SK-N-SH treated with all-trans-retinoic acid at 6 μM for 48 hours (cell line): ENCODE measurements around the gene VGLL1.

Source experiments
- ATAC-seq: fragments of 200-7000 bp; cut with Tn5 transposase; 3 replicates; pipeline ENCODE4 v1.9.1; 2020; ENCODE audit warnings: mild to moderate bottlenecking, moderate library complexity
- ARNTL ChIP-seq: fragments of 450-650 bp; formaldehyde crosslinking; IDR thresholded peaks from 2 replicates; pipeline ENCODE4 v1.5.0; 2020; ENCODE audit warnings: low read depth, mild to moderate bottlenecking, moderate library complexity, borderline replicate concordance
- BACH2 ChIP-seq: fragments of 250-450 bp; sonication (Bioruptor Pico); IDR thresholded peaks from 2 replicates; pipeline ENCODE4 v1.9.0; 2021; ENCODE audit warnings: mild to moderate bottlenecking, borderline replicate concordance
- CSDC2 ChIP-seq: fragments of 250-450 bp; sonication (Bioruptor Pico); IDR thresholded peaks from 2 replicates; pipeline ENCODE4 v1.5.0; 2020; ENCODE audit warnings: mild to moderate bottlenecking, moderate library complexity
- ESRRG ChIP-seq: fragments of 250-450 bp; sonication (Bioruptor Pico); IDR thresholded peaks from 2 replicates; pipeline ENCODE4 v1.6.1; 2021; ENCODE audit warnings: mild to moderate bottlenecking
- GLIS3 ChIP-seq: fragments of 250-450 bp; sonication (Bioruptor Pico); IDR thresholded peaks from 2 replicates; pipeline ENCODE4 v1.5.0; 2020; ENCODE audit warnings: mild to moderate bottlenecking, moderate library complexity
- ISL1 ChIP-seq: fragments of 250-450 bp; sonication (Bioruptor Pico); IDR thresholded peaks from 2 replicates; pipeline ENCODE4 v2.1.2; 2022; ENCODE audit warnings: mild to moderate bottlenecking, moderate library complexity
- OSR1 ChIP-seq: fragments of 250-450 bp; sonication (Bioruptor Pico); IDR thresholded peaks from 2 replicates; pipeline ENCODE4 v1.8.0; 2022; ENCODE audit warnings: moderate library complexity, mild to moderate bottlenecking, inconsistent platforms
- PPARA ChIP-seq: fragments of 250-450 bp; sonication (Bioruptor Pico); IDR thresholded peaks from 2 replicates; pipeline ENCODE4 v1.5.0; 2020; ENCODE audit warnings: mild to moderate bottlenecking, borderline replicate concordance
- RARB ChIP-seq: fragments of 250-450 bp; sonication (Bioruptor Pico); IDR thresholded peaks from 2 replicates; pipeline ENCODE4 v1.8.0; 2021; ENCODE audit warnings: mild to moderate bottlenecking, moderate library complexity
- SNAI2 ChIP-seq: fragments of 250-450 bp; sonication (Bioruptor Pico); IDR thresholded peaks from 2 replicates; pipeline ENCODE4 v1.5.0; 2020; ENCODE audit warnings: mild to moderate bottlenecking, moderate library complexity
- TCF4 ChIP-seq: fragments of 250-450 bp; sonication (Bioruptor Pico); IDR thresholded peaks from 2 replicates; pipeline ENCODE4 v1.8.0; 2021; ENCODE audit warnings: mild to moderate bottlenecking, moderate library complexity, borderline replicate concordance
- TOX ChIP-seq: fragments of 250-450 bp; sonication (Bioruptor Pico); IDR thresholded peaks from 2 replicates; pipeline ENCODE4 v1.8.0; 2021; ENCODE audit warnings: mild to moderate bottlenecking, moderate library complexity, borderline replicate concordance
- ZC3H10 ChIP-seq: fragments of 250-450 bp; sonication (Bioruptor Pico); IDR thresholded peaks from 2 replicates; pipeline ENCODE4 v1.5.1; 2021; ENCODE audit warnings: mild to moderate bottlenecking, moderate library complexity
- ZFP3 ChIP-seq: fragments of 250-450 bp; sonication (Bioruptor Pico); IDR thresholded peaks from 2 replicates; pipeline ENCODE4 v1.5.0; 2020; ENCODE audit warnings: mild to moderate bottlenecking, moderate library complexity
- ZFP30 ChIP-seq: fragments of 450-650 bp; formaldehyde crosslinking; IDR thresholded peaks from 2 replicates; pipeline ENCODE4 v1.5.0; 2022; ENCODE audit warnings: mild to moderate bottlenecking, moderate library complexity
- ZNF565 ChIP-seq: fragments of 450-650 bp; formaldehyde crosslinking; conservative IDR thresholded peaks from 2 replicates; pipeline ENCODE4 v1.5.0; 2020; ENCODE audit warnings: low read depth, mild to moderate bottlenecking, moderate library complexity
- ZNF70 ChIP-seq: fragments of 450-650 bp; formaldehyde crosslinking; IDR thresholded peaks from 2 replicates; pipeline ENCODE4 v1.5.0; 2020; ENCODE audit warnings: mild to moderate bottlenecking, moderate library complexity
- ZNF8 ChIP-seq: fragments of 450-650 bp; formaldehyde crosslinking; IDR thresholded peaks from 2 replicates; pipeline ENCODE4 v1.5.0; 2020; ENCODE audit warnings: mild to moderate bottlenecking, moderate library complexity
- TF ChIP-seq, protein P1 (sequence below): fragments of 250-450 bp; sonication (Bioruptor Pico); IDR thresholded peaks from 2 replicates; pipeline ENCODE4 v1.8.0; 2021; ENCODE audit warnings: low read depth, mild to moderate bottlenecking, moderate library complexity, borderline replicate concordance
- TF ChIP-seq, protein P2 (sequence below): fragments of 250-450 bp; sonication (Bioruptor Pico); IDR thresholded peaks from 2 replicates; pipeline ENCODE4 v1.5.1; 2021; ENCODE audit warnings: mild to moderate bottlenecking, moderate library complexity
- TF ChIP-seq, protein P3 (sequence below): fragments of 250-450 bp; sonication (Bioruptor Pico); IDR thresholded peaks from 2 replicates; pipeline ENCODE4 v1.8.0; 2020; ENCODE audit warnings: mild to moderate bottlenecking, moderate library complexity, borderline replicate concordance
- TF ChIP-seq, protein P4 (sequence below): fragments of 250-450 bp; sonication (Bioruptor Pico); IDR thresholded peaks from 2 replicates; pipeline ENCODE4 v1.5.1; 2020; ENCODE audit warnings: low read depth, mild to moderate bottlenecking, moderate library complexity
- TF ChIP-seq, protein P5 (sequence below): fragments of 250-450 bp; sonication (Bioruptor Pico); IDR thresholded peaks from 2 replicates; pipeline ENCODE4 v1.5.0; 2020; ENCODE audit warnings: mild to moderate bottlenecking, moderate library complexity

The VGLL1 gene

DNA sequence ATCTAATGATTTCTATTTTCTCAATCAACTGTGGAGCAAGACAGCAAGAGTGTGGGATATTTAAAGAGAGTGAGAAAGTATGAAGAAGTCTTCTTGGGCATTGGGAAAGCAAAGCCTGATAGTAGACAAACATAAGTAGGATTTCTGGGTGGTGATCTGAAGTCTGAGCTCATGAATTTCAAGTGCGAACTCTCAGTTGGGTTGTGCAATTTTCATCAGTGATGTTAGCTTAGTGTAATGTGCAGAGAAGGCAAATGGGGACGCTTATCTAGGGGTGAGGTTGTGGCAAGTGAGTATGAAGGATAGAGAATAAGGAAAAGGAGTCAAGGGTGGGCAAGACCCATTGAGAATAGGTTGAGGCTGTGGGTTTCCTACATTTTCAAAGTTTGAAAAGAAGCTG, 23.7 kb downstream of the VGLL1 start:
- no peak for ATAC-seq
- no peak for TF ChIP-seq ARNTL
- TF ChIP-seq ISL1 (CRISPR knock-in tag) = no peak
- TF ChIP-seq, protein P1, sequence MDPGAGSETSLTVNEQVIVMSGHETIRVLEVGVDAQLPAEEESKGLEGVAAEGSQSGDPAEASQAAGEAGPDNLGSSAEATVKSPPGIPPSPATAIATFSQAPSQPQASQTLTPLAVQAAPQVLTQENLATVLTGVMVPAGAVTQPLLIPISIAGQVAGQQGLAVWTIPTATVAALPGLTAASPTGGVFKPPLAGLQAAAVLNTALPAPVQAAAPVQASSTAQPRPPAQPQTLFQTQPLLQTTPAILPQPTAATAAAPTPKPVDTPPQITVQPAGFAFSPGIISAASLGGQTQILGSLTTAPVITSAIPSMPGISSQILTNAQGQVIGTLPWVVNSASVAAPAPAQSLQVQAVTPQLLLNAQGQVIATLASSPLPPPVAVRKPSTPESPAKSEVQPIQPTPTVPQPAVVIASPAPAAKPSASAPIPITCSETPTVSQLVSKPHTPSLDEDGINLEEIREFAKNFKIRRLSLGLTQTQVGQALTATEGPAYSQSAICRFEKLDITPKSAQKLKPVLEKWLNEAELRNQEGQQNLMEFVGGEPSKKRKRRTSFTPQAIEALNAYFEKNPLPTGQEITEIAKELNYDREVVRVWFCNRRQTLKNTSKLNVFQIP (CRISPR knock-in tag) = no peak
- TF ChIP-seq BACH2 (CRISPR knock-in tag) = no peak
- TF ChIP-seq ZNF70 (CRISPR knock-in tag) = no peak
- TF ChIP-seq OSR1 (CRISPR knock-in tag) = no peak
- no peak for TF ChIP-seq PPARA
- TF ChIP-seq ESRRG (CRISPR knock-in tag) = no peak
- TF ChIP-seq ZFP3 (CRISPR knock-in tag) = no peak
- TF ChIP-seq, protein P2, sequence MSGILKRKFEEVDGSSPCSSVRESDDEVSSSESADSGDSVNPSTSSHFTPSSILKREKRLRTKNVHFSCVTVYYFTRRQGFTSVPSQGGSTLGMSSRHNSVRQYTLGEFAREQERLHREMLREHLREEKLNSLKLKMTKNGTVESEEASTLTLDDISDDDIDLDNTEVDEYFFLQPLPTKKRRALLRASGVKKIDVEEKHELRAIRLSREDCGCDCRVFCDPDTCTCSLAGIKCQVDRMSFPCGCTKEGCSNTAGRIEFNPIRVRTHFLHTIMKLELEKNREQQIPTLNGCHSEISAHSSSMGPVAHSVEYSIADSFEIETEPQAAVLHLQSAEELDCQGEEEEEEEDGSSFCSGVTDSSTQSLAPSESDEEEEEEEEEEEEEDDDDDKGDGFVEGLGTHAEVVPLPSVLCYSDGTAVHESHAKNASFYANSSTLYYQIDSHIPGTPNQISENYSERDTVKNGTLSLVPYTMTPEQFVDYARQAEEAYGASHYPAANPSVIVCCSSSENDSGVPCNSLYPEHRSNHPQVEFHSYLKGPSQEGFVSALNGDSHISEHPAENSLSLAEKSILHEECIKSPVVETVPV (CRISPR knock-in tag) = no peak
- TF ChIP-seq TCF4 (CRISPR knock-in tag) = no peak
- TF ChIP-seq ZNF8 (CRISPR knock-in tag) = no peak

DNA sequence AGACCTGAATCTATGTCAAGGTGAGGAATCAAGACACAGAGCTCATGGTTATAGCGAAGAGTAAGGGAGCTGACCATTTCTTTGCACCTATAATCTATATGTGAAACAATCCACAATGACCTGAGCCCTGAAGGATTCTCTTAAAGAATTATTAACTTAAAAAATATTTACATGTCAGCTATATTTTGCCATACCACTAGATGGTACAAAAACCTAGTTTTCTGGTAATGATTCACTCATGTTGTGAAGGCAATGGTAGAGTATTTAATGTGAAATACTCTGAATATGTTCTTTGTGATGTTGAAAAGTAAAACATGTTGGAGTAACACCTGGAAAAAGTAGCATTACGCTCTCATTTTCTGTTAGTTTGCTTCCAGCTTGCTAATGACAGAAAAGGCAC, 40.0 kb downstream of the VGLL1 start:
- ATAC-seq = no peak
- TF ChIP-seq GLIS3 (CRISPR knock-in tag) = no peak
- no peak for TF ChIP-seq ZC3H10 (CRISPR knock-in tag)
- no peak for TF ChIP-seq ZFP30 (CRISPR knock-in tag)
- TF ChIP-seq BACH2 (CRISPR knock-in tag) = no peak
- TF ChIP-seq PPARA = no peak
- no peak for TF ChIP-seq TOX (CRISPR knock-in tag)
- TF ChIP-seq ZFP3 (CRISPR knock-in tag) = no peak
- no peak for TF ChIP-seq ZNF70 (CRISPR knock-in tag)
- TF ChIP-seq RARB = no peak
- TF ChIP-seq, protein P3, sequence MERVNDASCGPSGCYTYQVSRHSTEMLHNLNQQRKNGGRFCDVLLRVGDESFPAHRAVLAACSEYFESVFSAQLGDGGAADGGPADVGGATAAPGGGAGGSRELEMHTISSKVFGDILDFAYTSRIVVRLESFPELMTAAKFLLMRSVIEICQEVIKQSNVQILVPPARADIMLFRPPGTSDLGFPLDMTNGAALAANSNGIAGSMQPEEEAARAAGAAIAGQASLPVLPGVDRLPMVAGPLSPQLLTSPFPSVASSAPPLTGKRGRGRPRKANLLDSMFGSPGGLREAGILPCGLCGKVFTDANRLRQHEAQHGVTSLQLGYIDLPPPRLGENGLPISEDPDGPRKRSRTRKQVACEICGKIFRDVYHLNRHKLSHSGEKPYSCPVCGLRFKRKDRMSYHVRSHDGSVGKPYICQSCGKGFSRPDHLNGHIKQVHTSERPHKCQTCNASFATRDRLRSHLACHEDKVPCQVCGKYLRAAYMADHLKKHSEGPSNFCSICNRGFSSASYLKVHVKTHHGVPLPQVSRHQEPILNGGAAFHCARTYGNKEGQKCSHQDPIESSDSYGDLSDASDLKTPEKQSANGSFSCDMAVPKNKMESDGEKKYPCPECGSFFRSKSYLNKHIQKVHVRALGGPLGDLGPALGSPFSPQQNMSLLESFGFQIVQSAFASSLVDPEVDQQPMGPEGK = no peak
- TF ChIP-seq ARNTL = no peak
- TF ChIP-seq ZNF565 = no peak
- TF ChIP-seq, protein P4, sequence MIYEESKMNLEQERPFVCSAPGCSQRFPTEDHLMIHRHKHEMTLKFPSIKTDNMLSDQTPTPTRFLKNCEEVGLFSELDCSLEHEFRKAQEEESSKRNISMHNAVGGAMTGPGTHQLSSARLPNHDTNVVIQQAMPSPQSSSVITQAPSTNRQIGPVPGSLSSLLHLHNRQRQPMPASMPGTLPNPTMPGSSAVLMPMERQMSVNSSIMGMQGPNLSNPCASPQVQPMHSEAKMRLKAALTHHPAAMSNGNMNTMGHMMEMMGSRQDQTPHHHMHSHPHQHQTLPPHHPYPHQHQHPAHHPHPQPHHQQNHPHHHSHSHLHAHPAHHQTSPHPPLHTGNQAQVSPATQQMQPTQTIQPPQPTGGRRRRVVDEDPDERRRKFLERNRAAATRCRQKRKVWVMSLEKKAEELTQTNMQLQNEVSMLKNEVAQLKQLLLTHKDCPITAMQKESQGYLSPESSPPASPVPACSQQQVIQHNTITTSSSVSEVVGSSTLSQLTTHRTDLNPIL = no peak
- TF ChIP-seq, protein P2 (CRISPR knock-in tag) = no peak
- no peak for TF ChIP-seq SNAI2 (CRISPR knock-in tag)
- TF ChIP-seq ISL1 (CRISPR knock-in tag) = no peak
- TF ChIP-seq, protein P5, sequence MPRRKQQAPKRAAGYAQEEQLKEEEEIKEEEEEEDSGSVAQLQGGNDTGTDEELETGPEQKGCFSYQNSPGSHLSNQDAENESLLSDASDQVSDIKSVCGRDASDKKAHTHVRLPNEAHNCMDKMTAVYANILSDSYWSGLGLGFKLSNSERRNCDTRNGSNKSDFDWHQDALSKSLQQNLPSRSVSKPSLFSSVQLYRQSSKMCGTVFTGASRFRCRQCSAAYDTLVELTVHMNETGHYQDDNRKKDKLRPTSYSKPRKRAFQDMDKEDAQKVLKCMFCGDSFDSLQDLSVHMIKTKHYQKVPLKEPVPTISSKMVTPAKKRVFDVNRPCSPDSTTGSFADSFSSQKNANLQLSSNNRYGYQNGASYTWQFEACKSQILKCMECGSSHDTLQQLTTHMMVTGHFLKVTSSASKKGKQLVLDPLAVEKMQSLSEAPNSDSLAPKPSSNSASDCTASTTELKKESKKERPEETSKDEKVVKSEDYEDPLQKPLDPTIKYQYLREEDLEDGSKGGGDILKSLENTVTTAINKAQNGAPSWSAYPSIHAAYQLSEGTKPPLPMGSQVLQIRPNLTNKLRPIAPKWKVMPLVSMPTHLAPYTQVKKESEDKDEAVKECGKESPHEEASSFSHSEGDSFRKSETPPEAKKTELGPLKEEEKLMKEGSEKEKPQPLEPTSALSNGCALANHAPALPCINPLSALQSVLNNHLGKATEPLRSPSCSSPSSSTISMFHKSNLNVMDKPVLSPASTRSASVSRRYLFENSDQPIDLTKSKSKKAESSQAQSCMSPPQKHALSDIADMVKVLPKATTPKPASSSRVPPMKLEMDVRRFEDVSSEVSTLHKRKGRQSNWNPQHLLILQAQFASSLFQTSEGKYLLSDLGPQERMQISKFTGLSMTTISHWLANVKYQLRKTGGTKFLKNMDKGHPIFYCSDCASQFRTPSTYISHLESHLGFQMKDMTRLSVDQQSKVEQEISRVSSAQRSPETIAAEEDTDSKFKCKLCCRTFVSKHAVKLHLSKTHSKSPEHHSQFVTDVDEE (CRISPR knock-in tag) = no peak
- no peak for TF ChIP-seq CSDC2 (CRISPR knock-in tag)
